ENCODE data around the gene CD5L. TPM values are rescaled to one million over a fixed set of nuclear protein-coding genes. Genes with fewer than 3 reads are reported as not detected.

The CD5L gene
- total RNA-seq, 1 donor from 2014 or later = not detected

- DNase-seq (ENCODE audit: low spot score) = no peak
- peaks cover 3% of the 10 kb centered on the region for H3K27me3 Mint-ChIP-seq (ENCODE audit: low read depth)
- peaks cover 2% of the 10 kb centered on the region for H3K4me1 Mint-ChIP-seq (ENCODE audit: low read depth)
- H3K4me3 Mint-ChIP-seq (ENCODE audit: low read depth) = no peak overlapping the region
- no peaks in the 10 kb centered on the region for H3K9me3 Mint-ChIP-seq
- no peaks in the 10 kb centered on the region for H3K36me3 Mint-ChIP-seq (ENCODE audit: low read depth)
- intact Hi-C loops (cut with micrococcal nuclease) = no loop called here
- no peak overlapping the region for H3K27ac Mint-ChIP-seq
Observed at GRCh38 chr1:157834430-157834829, 7.2 kb downstream of the CD5L start.

GRCh38 chr1:157833145-157833544 is 8.5 kb downstream of the CD5L start:
- no peak for DNase-seq (ENCODE audit: low spot score)
- H3K36me3 Mint-ChIP-seq (ENCODE audit: low read depth) = no peaks in the 10 kb centered on the region

GRCh38 chr1:157831968-157832626 is 9.5 kb downstream of the CD5L start:
- no peak for DNase-seq (ENCODE audit: low spot score)
- intact Hi-C loops (cut with micrococcal nuclease) = no loop called here

More at GRCh38 chr1:157833145-157833544, 8.5 kb downstream of the CD5L start:
- intact Hi-C loops (cut with micrococcal nuclease) = no loop called here
- H3K27me3 Mint-ChIP-seq (ENCODE audit: low read depth) = peaks cover 4% of the 10 kb centered on the region
- peaks cover 2% of the 10 kb centered on the region for H3K4me1 Mint-ChIP-seq (ENCODE audit: low read depth)
- H3K9me3 Mint-ChIP-seq = no peaks in the 10 kb centered on the region
- no peak overlapping the region for H3K4me3 Mint-ChIP-seq (ENCODE audit: low read depth)
- H3K27ac Mint-ChIP-seq = no peak overlapping the region

GRCh38 chr1:157830887-157831286 is 10.7 kb downstream of the CD5L start:
- intact Hi-C loops (cut with micrococcal nuclease) = no loop called here
- Mint-ChIP-seq H3K36me3 (ENCODE audit: low read depth) (no peaks in the 10 kb centered on the region), H3K4me3 (ENCODE audit: low read depth) (no peak overlapping the region), H3K27me3 (ENCODE audit: low read depth) (peaks cover 5% of the 10 kb centered on the region), H3K4me1 (ENCODE audit: low read depth) (peaks cover 2% of the 10 kb centered on the region), H3K27ac (no peak overlapping the region), H3K9me3 (no peaks in the 10 kb centered on the region)
- no peak for DNase-seq (ENCODE audit: low spot score)

More at GRCh38 chr1:157831968-157832626, 9.5 kb downstream of the CD5L start:
- H3K4me1 Mint-ChIP-seq (ENCODE audit: low read depth) = peaks cover 2% of the 10 kb centered on the region
- H3K36me3 Mint-ChIP-seq (ENCODE audit: low read depth) = no peaks in the 10 kb centered on the region
- H3K9me3 Mint-ChIP-seq = no peaks in the 10 kb centered on the region
- peaks cover 5% of the 10 kb centered on the region for H3K27me3 Mint-ChIP-seq (ENCODE audit: low read depth)
- no peak overlapping the region for H3K4me3 Mint-ChIP-seq (ENCODE audit: low read depth)
- H3K27ac Mint-ChIP-seq = no peak overlapping the region

- H3K27ac Mint-ChIP-seq = no peak overlapping the region
- H3K36me3 Mint-ChIP-seq (ENCODE audit: low read depth) = no peaks in the 10 kb centered on the region
- peaks cover 2% of the 10 kb centered on the region for H3K27me3 Mint-ChIP-seq (ENCODE audit: low read depth)
- no peak overlapping the region for H3K4me3 Mint-ChIP-seq (ENCODE audit: low read depth)
- no peak for DNase-seq (ENCODE audit: low spot score)
- peaks cover 2% of the 10 kb centered on the region for H3K4me1 Mint-ChIP-seq (ENCODE audit: low read depth)
- no peaks in the 10 kb centered on the region for H3K9me3 Mint-ChIP-seq
- intact Hi-C loops (cut with micrococcal nuclease) = no loop called here
Observed at GRCh38 chr1:157829711-157830110, 11.9 kb downstream of the CD5L start.

- Mint-ChIP-seq H3K27ac (no peak overlapping the region), H3K4me1 (ENCODE audit: low read depth) (peaks cover 2% of the 10 kb centered on the region), H3K4me3 (ENCODE audit: low read depth) (no peak overlapping the region), H3K9me3 (no peaks in the 10 kb centered on the region), H3K36me3 (ENCODE audit: low read depth) (no peaks in the 10 kb centered on the region), H3K27me3 (ENCODE audit: low read depth) (peaks cover 2% of the 10 kb centered on the region)
- DNase-seq (ENCODE audit: low spot score) = no peak
- intact Hi-C loops (cut with micrococcal nuclease) = no loop called here
Observed at GRCh38 chr1:157829210-157829609, 12.4 kb downstream of the CD5L start.

GRCh38 chr1:157820299-157820698 is 21.3 kb downstream of the CD5L start:
- no peaks in the 10 kb centered on the region for H3K9me3 Mint-ChIP-seq
- no peak overlapping the region for H3K4me3 Mint-ChIP-seq (ENCODE audit: low read depth)
- no peaks in the 10 kb centered on the region for H3K27me3 Mint-ChIP-seq (ENCODE audit: low read depth)
- DNase-seq (ENCODE audit: low spot score) = no peak
- no peaks in the 10 kb centered on the region for H3K36me3 Mint-ChIP-seq (ENCODE audit: low read depth)
- intact Hi-C loops (cut with micrococcal nuclease) = no loop called here
- no peaks in the 10 kb centered on the region for H3K4me1 Mint-ChIP-seq (ENCODE audit: low read depth)
- no peak overlapping the region for H3K27ac Mint-ChIP-seq

- Mint-ChIP-seq H3K36me3 (ENCODE audit: low read depth) (no peaks in the 10 kb centered on the region), H3K4me3 (ENCODE audit: low read depth) (no peak within 1 kb of the TSS), H3K4me1 (ENCODE audit: low read depth) (no peaks in the 10 kb centered on the region), H3K27ac (no peak within 1 kb of the TSS), H3K9me3 (no peaks in the 10 kb centered on the region), H3K27me3 (ENCODE audit: low read depth) (no peaks in the 10 kb centered on the region)
- DNase-seq (ENCODE audit: low spot score) = no peak
- intact Hi-C loops (cut with micrococcal nuclease) = no loop called here
Observed at GRCh38 chr1:157819896-157820295, 21.7 kb downstream of the CD5L start, which contains the start of gene FCRL1. Gene FCRL1 (minus strand): TSS chr1:157820120. CDS start chr1:157820037, 83 bp downstream.

- no peak overlapping the region for H3K4me3 Mint-ChIP-seq (ENCODE audit: low read depth)
- no peak overlapping the region for H3K27ac Mint-ChIP-seq
- H3K9me3 Mint-ChIP-seq = peaks cover 6% of the 10 kb centered on the region
- H3K4me1 Mint-ChIP-seq (ENCODE audit: low read depth) = no peaks in the 10 kb centered on the region
- H3K36me3 Mint-ChIP-seq (ENCODE audit: low read depth) = no peaks in the 10 kb centered on the region
- DNase-seq (ENCODE audit: low spot score) = no peak
- no peaks in the 10 kb centered on the region for H3K27me3 Mint-ChIP-seq (ENCODE audit: low read depth)
- intact Hi-C loops (cut with micrococcal nuclease) = no loop called here
Observed at GRCh38 chr1:157819215-157819614, 22.4 kb downstream of the CD5L start.

GRCh38 chr1:157813269-157813668 is 28.3 kb downstream of the CD5L start:
- no peak for DNase-seq (ENCODE audit: low spot score)
- H3K4me1 Mint-ChIP-seq (ENCODE audit: low read depth) = no peaks in the 10 kb centered on the region
- H3K9me3 Mint-ChIP-seq = peaks cover 22% of the 10 kb centered on the region

GRCh38 chr1:157806431-157807149 is 35.0 kb downstream of the CD5L start:
- H3K27ac Mint-ChIP-seq = no peak overlapping the region
- no peaks in the 10 kb centered on the region for H3K36me3 Mint-ChIP-seq (ENCODE audit: low read depth)
- no peaks in the 10 kb centered on the region for H3K9me3 Mint-ChIP-seq
- no peaks in the 10 kb centered on the region for H3K27me3 Mint-ChIP-seq (ENCODE audit: low read depth)
- H3K4me1 Mint-ChIP-seq (ENCODE audit: low read depth) = no peaks in the 10 kb centered on the region
- intact Hi-C loops (cut with micrococcal nuclease) = no loop called here
- no peak for DNase-seq (ENCODE audit: low spot score)
- H3K4me3 Mint-ChIP-seq (ENCODE audit: low read depth) = no peak overlapping the region

More at GRCh38 chr1:157813269-157813668, 28.3 kb downstream of the CD5L start:
- no peak overlapping the region for H3K27ac Mint-ChIP-seq
- H3K36me3 Mint-ChIP-seq (ENCODE audit: low read depth) = no peaks in the 10 kb centered on the region
- H3K27me3 Mint-ChIP-seq (ENCODE audit: low read depth) = no peaks in the 10 kb centered on the region
- intact Hi-C loops (cut with micrococcal nuclease) = no loop called here
- H3K4me3 Mint-ChIP-seq (ENCODE audit: low read depth) = no peak overlapping the region

- H3K36me3 Mint-ChIP-seq (ENCODE audit: low read depth) = no peaks in the 10 kb centered on the region
- intact Hi-C loops (cut with micrococcal nuclease) = no loop called here
- no peak for DNase-seq (ENCODE audit: low spot score)
- no peaks in the 10 kb centered on the region for H3K4me1 Mint-ChIP-seq (ENCODE audit: low read depth)
- H3K27ac Mint-ChIP-seq = no peak overlapping the region
- H3K27me3 Mint-ChIP-seq (ENCODE audit: low read depth) = no peaks in the 10 kb centered on the region
- no peaks in the 10 kb centered on the region for H3K9me3 Mint-ChIP-seq
- H3K4me3 Mint-ChIP-seq (ENCODE audit: low read depth) = no peak overlapping the region
Observed at GRCh38 chr1:157803851-157804250, 37.8 kb downstream of the CD5L start.

GRCh38 chr1:157799996-157800395 is 41.6 kb downstream of the CD5L start:
- intact Hi-C loops (cut with micrococcal nuclease) = no loop called here
- no peaks in the 10 kb centered on the region for H3K4me1 Mint-ChIP-seq (ENCODE audit: low read depth)
- DNase-seq (ENCODE audit: low spot score) = no peak
- no peaks in the 10 kb centered on the region for H3K27me3 Mint-ChIP-seq (ENCODE audit: low read depth)
- H3K9me3 Mint-ChIP-seq = no peaks in the 10 kb centered on the region
- H3K4me3 Mint-ChIP-seq (ENCODE audit: low read depth) = no peak overlapping the region
- H3K36me3 Mint-ChIP-seq (ENCODE audit: low read depth) = no peaks in the 10 kb centered on the region
- no peak overlapping the region for H3K27ac Mint-ChIP-seq
